ENCODE measurements around the gene DCP1B. TPM values are rescaled to one million over a fixed set of nuclear protein-coding genes. Genes with fewer than 3 reads are reported as not detected.

The DCP1B gene
- total and polyA plus RNA-seq, 2 of the 4 experiments (the other 2 are of a cell fraction): 13.3 to 19.7 TPM

DNA sequence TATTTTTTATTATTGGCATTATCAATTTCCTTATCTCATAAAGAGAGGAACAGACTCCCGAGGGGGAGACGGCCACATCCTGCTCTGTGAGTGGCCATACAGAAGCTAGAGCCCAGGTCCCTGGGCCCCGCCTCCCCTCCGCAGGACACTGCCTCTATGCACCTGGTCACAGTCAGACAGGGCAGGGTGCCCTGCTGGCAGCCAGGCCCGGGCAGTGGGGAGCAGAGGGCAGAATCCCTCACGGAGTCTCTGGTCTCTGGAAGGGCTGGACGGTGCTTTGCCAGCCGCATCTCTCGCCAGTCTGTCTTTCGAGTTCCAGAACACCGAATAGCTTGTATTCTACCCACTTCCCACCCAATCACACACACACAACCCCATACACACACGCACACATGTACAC, 69.4 kb downstream of the DCP1B start:
- Histone ChIP-seq H2BK5ac (ENCODE audit: low read depth, low read length, poor library complexity, severe bottlenecking) (no peak overlapping the region), H4K5ac (ENCODE audit: low read depth, low read length) (no peak overlapping the region), H3K79me1 (ENCODE audit: low read depth in 1 of 2, low read length in 2 of 2) (peaks cover 0 to 3% of the 10 kb centered on the region in 2 experiments; a peak in 1 of 4 replicates), H2AFZ (replicated peaks; ENCODE audit: low read length, poor library complexity) (no peak overlapping the region), H3K4me1 (ENCODE audit: control insufficient read depth, insufficient read depth, low read length) (peaks cover 23% of the 10 kb centered on the region), H3K27ac (ENCODE audit: insufficient read depth, low read length) (no peak overlapping the region), H3K36me3 (ENCODE audit: control insufficient read depth, insufficient read depth, low read length) (peaks cover 12% of the 10 kb centered on the region), H2BK120ac (ENCODE audit: low read depth, low read length) (no peak overlapping the region), H3K4ac (ENCODE audit: low read depth, low read length) (no peak overlapping the region; the same call in 1 of the 2 replicates), H3K18ac (ENCODE audit: low read depth, low read length) (no peak overlapping the region), H3K9me1 (ENCODE audit: insufficient read depth, low read length) (peaks cover 12% of the 10 kb centered on the region), H2BK15ac (ENCODE audit: low read depth, low read length) (no peak overlapping the region), H3K27me3 (ENCODE audit: control insufficient read depth, insufficient read depth, low read length) (peaks cover 4% of the 10 kb centered on the region; the same call in 1 of the 2 replicates), H2AK5ac (ENCODE audit: low read depth, low read length) (no peak overlapping the region), H2BK20ac (ENCODE audit: low read depth, low read length) (no peak overlapping the region), H2AK9ac (replicated peaks; ENCODE audit: low read depth, low read length, poor library complexity) (no peak overlapping the region), H4K8ac (ENCODE audit: low read depth in 2 of 2, low read length in 2 of 2) (no peak overlapping the region), H4K91ac (ENCODE audit: insufficient read depth, low read depth, low read length) (no peak overlapping the region), H3K4me3 (ENCODE audit: insufficient read depth, low read depth, low read length) (no peak overlapping the region), H3K9me3 (ENCODE audit: control insufficient read depth, insufficient read depth, low read length) (no peaks in the 10 kb centered on the region), H3K14ac (replicated peaks; ENCODE audit: low read depth, low read length) (no peak overlapping the region), H3K4me2 (ENCODE audit: low read depth, low read length) (no peak overlapping the region), H3K23ac (ENCODE audit: low read depth, low read length) (no peak overlapping the region), H3K9ac (ENCODE audit: low read depth, low read length) (no peak overlapping the region), H4K20me1 (ENCODE audit: insufficient read depth, low read length) (peaks cover 6% of the 10 kb centered on the region; the same call in 1 of the 2 replicates), H3K56ac (ENCODE audit: extremely low read depth, insufficient read depth, low read length) (no peak overlapping the region)
- in situ Hi-C loops (cut with MboI; ENCODE audit: low sequenced_read_pairs) (loop anchor here (5.0 kb wide), 2 partner anchors 143 to 288 kb away; no protein-coding TSS in a partner anchor), intact Hi-C loops (cut with micrococcal nuclease) (no loop called here), dilution Hi-C loops (cut with HindIII; ENCODE audit: low sequenced_read_pairs, unreplicated experiment) (no loop called here)
- TF ChIP-seq, protein P1, sequence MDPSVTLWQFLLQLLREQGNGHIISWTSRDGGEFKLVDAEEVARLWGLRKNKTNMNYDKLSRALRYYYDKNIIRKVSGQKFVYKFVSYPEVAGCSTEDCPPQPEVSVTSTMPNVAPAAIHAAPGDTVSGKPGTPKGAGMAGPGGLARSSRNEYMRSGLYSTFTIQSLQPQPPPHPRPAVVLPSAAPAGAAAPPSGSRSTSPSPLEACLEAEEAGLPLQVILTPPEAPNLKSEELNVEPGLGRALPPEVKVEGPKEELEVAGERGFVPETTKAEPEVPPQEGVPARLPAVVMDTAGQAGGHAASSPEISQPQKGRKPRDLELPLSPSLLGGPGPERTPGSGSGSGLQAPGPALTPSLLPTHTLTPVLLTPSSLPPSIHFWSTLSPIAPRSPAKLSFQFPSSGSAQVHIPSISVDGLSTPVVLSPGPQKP (IDR thresholded peaks at IDR 0.05; ENCODE audit: borderline replicate concordance, low read depth, low read length): no peak
- TF ChIP-seq MAFK (IDR thresholded peaks at IDR 0.05; ENCODE audit: low read depth, low read length): no peak
- no peak for TF ChIP-seq NFE2L2 (IDR thresholded peaks at IDR 0.05; ENCODE audit: low read depth, low read length)
- no peak for TF ChIP-seq MXI1 (IDR thresholded peaks at IDR 0.05; ENCODE audit: borderline replicate concordance, low read depth, low read length)
- no peak for TF ChIP-seq FOS (IDR thresholded peaks at IDR 0.05; ENCODE audit: low read depth, low read length)
- ChIA-PET CTCF (no interaction called here), POLR2A (ENCODE audit: unreplicated experiment) (no interaction called here)
- BruUV-seq (replicated peaks): no TSS peak
- DNase-seq (no peak), ATAC-seq (ENCODE audit: low read depth) (no peak)
- WGBS, 2 experiments (ENCODE audit: extremely low coverage in 2 of 2, insufficient read length in 1 of 2): 91 to 100% methylated on average over 1 to 8 of the region's 12 CpGs
